Loucy (cell line): ENCODE results near the gene C15orf62.

Experiments
- EZH2phosphoT487 ChIP-seq: fragments of 200-600 bp; IDR thresholded peaks from 2 replicates; pipeline ENCODE4 v1.6.1; 2018; ENCODE audit warnings: antibody characterized with exemption, mild to moderate bottlenecking, moderate library complexity, borderline replicate concordance
- TF ChIP-seq, protein P1 (sequence below): fragments of 200-600 bp; sonication (generic); conservative IDR thresholded peaks from 2 replicates; pipeline ENCODE4 v1.5.1; 2014; ENCODE audit warnings: mild to moderate bottlenecking, antibody characterized with exemption, low read length

DNA sequence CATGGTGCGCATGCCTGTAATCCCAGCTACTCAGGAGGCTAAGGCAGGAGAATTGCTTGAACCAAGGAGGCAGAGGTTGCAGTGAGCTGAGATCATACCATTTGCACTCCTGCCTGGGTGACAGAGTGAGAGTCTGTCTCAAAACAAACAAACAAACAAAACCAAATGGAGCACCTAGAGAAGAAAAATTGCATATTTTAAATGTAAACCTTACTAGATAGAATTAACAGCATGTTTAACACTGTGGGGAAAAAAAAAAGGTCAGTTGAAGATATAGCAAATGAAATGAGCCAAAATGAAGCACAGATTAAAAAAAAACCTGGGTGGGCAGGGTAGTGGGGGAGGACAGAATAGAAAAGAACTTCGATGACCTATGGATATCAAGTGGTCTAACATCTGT lies 51.4 kb downstream of the C15orf62 start:
- TF ChIP-seq, protein P1, sequence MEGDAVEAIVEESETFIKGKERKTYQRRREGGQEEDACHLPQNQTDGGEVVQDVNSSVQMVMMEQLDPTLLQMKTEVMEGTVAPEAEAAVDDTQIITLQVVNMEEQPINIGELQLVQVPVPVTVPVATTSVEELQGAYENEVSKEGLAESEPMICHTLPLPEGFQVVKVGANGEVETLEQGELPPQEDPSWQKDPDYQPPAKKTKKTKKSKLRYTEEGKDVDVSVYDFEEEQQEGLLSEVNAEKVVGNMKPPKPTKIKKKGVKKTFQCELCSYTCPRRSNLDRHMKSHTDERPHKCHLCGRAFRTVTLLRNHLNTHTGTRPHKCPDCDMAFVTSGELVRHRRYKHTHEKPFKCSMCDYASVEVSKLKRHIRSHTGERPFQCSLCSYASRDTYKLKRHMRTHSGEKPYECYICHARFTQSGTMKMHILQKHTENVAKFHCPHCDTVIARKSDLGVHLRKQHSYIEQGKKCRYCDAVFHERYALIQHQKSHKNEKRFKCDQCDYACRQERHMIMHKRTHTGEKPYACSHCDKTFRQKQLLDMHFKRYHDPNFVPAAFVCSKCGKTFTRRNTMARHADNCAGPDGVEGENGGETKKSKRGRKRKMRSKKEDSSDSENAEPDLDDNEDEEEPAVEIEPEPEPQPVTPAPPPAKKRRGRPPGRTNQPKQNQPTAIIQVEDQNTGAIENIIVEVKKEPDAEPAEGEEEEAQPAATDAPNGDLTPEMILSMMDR, result no peak
- no peak for TF ChIP-seq EZH2phosphoT487
